Astrocyte of the cerebellum (primary cell): ENCODE measurements around the gene USP49.

Experiments used
- DNase-seq: peaks from one replicate; pipeline ENCODE4 v3.0.0-alpha.2; 2011; ENCODE audit warnings: low read depth
- H3K4me3 ChIP-seq: 2 replicates; pipeline ENCODE4 v1.5.1; 2011; ENCODE audit warnings: mild to moderate bottlenecking, low read depth, low read length, moderate library complexity
- CTCF ChIP-seq: IDR thresholded peaks from 2 replicates; pipeline ENCODE4 v1.5.1; 2012; ENCODE audit warnings: low read length, low read depth, moderate library complexity, mild to moderate bottlenecking; ENCODE audit errors: missing control alignments
- in situ Hi-C: cut with HindIII; loops from 2 replicates; pipeline ENCODE4 v1.10.0; 2017; ENCODE audit warnings: low sequenced_read_pairs

USP49 gene

GRCh38 chr6:41927253-41927652, 32.1 kb upstream of the USP49 start:
- no peak for DNase-seq
- no peak for TF ChIP-seq CTCF
- in situ Hi-C loops, result no loop called here
- no peak overlapping the region for H3K4me3 ChIP-seq

GRCh38 chr6:41922154-41922553, 27.0 kb upstream of the USP49 start:
- in situ Hi-C loops, result no loop called here
- H3K4me3 ChIP-seq, result peak overlapping the region; percentile 83
- TF ChIP-seq CTCF, result no peak
- DNase-seq, result no peak

GRCh38 chr6:41921712-41921998, 26.5 kb upstream of the USP49 start:
- no peak for TF ChIP-seq CTCF
- no peak for DNase-seq
- peak overlapping the region; percentile 83 for H3K4me3 ChIP-seq
- in situ Hi-C loops, result no loop called here

- in situ Hi-C loops, result no loop called here
- peak within 1 kb of the TSS; percentile 83 for H3K4me3 ChIP-seq
- peak; percentile 86 for DNase-seq
- TF ChIP-seq CTCF, result peak; percentile 97
Measured at GRCh38 chr6:41920921-41921711, 25.9 kb upstream of the USP49 start, which contains the start of the genes BYSL and MED20. Gene BYSL, plus strand, starts transcription at chr6:41921499. Its CDS starts 64 bp downstream, at chr6:41921563. Gene MED20, minus strand, starts transcription at chr6:41921139. Its CDS starts 121 bp downstream, at chr6:41921018.

- TF ChIP-seq CTCF, result no peak
- DNase-seq, result peak; percentile 87
- in situ Hi-C loops, result no loop called here
- no peak overlapping the region for H3K4me3 ChIP-seq
Measured at GRCh38 chr6:41917528-41917927, 22.4 kb upstream of the USP49 start.

GRCh38 chr6:41914869-41915530, 19.8 kb upstream of the USP49 start:
- TF ChIP-seq CTCF, result no peak
- in situ Hi-C loops, result no loop called here
- no peak for DNase-seq
- H3K4me3 ChIP-seq, result no peak overlapping the region
